Stimulated activated CD4-positive, alpha-beta T cell treated with anti-CD3 and anti-CD28 coated beads, TNF-alpha, amount 100 ng/mL, for 4 hours (primary cell): ENCODE data around the gene ACSF3.
"Not testable (repeated sequence)": the region's sequence is repeated elsewhere in the genome, so short reads cannot be mapped to it uniquely, and the experiment has no call there.

ENCODE experiments used
- DNase-seq, 3 experiments: peaks; one replicate each; pipeline ENCODE4 v3.0.0-alpha.2; 2020; ENCODE audit warnings: low read depth in 3 of 3

The ACSF3 gene

DNA sequence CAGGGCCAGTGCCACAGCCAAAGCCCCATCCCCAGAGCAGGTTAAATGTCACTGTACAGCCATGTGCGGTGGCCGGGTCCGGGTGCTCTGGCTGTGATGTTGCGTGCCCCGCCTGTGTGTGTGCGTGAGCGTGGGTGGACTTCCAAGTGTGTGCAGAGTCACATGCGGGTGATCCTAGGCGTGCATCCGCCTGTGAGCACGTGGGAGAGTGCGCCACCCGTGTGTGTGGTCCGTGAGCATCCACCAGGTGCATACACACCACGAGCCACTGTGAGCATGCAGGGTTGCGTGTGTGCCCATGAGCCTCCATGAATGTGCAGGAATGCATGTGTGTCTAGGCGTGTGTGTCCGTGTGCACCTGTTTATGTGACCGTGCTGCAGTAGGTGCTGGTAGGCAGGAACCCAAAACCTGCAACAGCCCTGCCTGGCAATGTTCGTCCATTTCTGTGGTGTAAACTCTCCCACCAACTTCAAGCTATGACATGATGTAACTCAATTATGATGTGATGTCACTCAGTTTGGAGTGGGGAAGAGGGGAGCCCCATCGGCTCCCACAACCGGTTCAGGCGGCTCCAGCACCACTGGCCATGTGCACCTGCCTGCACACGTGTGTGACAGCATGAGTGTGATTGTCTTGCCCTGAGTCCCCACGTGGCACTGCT is 37.6 kb upstream of the ACSF3 start:
- DNase-seq = no peak

DNA sequence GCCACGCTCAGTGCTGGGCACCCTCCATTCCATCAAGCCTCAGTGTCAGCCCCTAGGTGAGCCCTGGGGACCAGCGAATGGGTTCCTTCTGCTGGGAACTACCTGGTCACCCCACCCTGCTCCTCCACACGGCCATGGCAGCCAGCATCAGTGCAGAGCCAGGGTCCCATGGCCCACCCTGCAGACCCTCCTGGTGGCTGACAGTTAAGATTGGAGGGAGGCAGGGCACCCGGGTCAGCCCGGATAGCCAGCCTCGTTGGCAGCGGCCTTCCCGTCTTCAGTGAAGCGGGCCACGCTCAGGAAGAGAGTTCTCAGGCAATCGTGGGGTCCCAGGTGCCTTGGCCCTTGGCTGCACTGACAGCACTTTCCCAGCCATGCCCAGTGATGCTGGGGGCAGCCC is 37.1 kb upstream of the ACSF3 start:
- DNase-seq = no peak

GRCh38 chr16:89057738-89058137 is 35.9 kb upstream of the ACSF3 start:
- no peak for DNase-seq

- no peak for DNase-seq
Observed at GRCh38 chr16:89058812-89059211, 34.8 kb upstream of the ACSF3 start.

- no peak for DNase-seq
Observed at GRCh38 chr16:89060207-89060794, 33.4 kb upstream of the ACSF3 start.

- no peak for DNase-seq
Observed at GRCh38 chr16:89061086-89061485, 32.6 kb upstream of the ACSF3 start.

- DNase-seq = no peak
Observed at GRCh38 chr16:89061590-89062380, 31.9 kb upstream of the ACSF3 start.

DNA sequence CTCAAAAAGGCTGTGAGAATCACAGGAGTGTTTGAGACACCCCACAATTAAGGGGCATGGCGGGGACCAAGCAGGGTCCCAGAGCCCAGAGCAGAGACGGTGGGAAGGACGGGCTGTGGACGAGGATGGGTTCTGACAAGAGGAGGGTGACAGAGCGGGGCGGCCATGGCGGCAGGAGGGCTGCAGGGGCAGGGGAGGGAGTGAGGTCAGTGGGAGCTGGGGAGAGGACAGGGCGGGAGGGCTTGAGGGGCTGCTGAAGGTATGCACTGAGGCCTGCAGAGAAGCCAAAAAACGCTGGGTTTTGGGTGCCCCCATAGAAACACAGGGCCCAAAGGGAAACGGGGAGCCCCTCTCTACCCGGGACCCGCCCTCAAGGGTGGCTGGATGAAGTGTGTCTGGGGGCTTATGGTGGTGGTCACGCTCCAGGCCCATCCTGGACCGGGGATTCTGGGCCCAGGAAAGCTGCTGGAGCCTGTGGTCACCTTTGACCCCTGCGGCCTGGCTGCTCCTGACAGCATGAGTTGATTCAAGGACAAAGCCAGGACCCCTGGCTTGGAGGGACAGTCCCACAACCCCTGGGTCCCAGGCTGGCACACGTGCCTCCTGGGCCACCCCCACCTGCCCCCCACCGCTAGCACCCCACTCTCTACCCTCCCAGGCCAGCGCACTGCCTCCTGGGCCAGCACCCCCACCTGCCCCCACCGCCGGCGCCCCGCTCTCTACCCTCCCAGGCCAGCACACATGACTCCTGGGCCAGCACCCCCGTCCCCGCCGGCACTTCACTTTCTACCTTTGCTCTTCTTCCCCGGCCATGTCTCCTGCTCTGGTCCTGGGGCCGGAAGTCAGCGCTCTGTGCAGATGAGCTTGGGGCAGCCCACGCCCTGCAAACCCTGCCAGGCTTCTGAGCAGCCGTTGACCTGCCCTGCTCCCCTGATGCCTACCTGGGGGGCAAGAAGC is 31.0 kb upstream of the ACSF3 start:
- DNase-seq = no peak

GRCh38 chr16:89063768-89064320 is 29.8 kb upstream of the ACSF3 start:
- no peak for DNase-seq

GRCh38 chr16:89064606-89065457 is 28.8 kb upstream of the ACSF3 start:
- DNase-seq = no peak

- no peak for DNase-seq
Observed at GRCh38 chr16:89065458-89065822, 28.2 kb upstream of the ACSF3 start.

DNA sequence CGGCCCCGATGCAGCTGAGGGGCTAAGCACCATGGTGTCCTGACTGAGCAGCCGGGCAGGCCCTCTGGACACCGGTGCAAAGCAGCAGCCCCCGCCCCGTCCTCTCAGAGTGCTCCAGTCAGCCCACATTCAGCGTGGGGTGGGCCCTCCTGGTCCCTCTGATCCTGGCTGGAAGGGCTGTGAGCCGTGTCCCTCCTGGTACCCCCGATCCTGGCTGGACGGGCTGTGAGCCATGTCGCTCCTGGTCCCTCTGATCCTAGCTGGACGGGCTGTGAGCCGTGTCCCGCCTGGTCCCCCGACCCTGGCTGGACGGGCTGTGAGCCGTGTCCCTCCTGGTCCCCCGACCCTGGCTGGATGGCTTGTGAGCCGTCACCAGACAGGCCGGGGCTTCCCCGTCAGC is 26.9 kb upstream of the ACSF3 start:
- no peak for DNase-seq

DNA sequence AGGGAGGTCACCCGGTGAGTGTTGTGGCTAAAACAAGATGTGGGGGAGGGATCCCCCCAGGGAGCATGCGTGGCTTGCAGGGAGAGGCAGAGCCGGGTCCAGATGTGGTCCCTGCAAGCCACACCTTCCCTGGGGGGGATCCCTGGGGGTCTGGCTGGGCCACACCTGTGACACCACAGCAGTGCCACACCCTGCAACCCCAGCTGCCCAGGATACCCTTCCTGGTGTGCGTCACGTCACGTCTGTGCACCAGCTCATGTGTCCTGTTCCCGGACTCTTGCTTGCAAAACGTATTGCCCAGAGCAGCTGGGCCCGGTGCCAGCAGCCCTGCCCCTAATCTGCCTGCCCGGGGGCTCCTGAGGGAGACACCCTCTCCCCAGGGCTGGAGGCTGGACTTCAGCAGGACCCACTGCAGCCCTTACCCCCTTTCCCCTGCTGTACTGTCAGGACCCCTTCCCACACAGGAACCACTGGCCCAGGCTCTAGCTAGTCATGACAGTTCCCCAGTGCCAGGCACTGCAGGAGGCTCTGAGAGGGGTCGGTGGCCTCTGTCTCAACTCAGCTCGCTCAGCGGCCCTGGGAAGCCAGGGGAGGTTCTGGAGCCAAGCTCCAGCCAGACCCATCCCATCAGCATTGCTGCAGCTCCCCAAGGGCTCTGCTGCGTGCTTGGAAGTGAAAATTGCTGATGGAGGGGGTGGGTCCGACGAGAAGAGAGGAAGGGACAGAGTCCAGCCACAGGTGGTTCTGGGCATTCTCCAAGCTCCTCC is 25.8 kb upstream of the ACSF3 start:
- DNase-seq = no peak

- DNase-seq = not testable (repeated sequence)
Observed at GRCh38 chr16:89068814-89069616, 24.6 kb upstream of the ACSF3 start.

DNA sequence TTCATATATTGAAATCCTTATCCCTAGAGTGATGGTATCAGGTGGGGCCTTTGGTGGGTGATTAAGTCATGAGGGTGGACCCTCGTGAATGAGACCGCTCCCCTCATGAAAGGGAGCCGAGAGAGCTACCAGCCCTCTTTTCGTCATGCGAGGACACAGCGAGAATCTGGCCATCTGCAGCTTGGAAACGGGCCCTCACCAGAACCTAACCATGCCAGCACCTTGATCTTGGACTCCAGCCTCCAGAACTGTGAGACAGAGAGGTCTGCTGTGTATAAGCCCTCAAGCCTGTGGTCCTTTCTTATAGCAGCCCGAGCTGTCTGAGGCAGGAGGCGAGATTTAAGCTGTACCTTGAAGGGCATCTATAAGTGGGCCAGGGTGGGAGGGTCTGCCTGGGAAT is 23.7 kb upstream of the ACSF3 start:
- DNase-seq = no peak

GRCh38 chr16:89070590-89070989 is 23.1 kb upstream of the ACSF3 start:
- no peak for DNase-seq

GRCh38 chr16:89071686-89072547 is 21.7 kb upstream of the ACSF3 start:
- no peak for DNase-seq

DNA sequence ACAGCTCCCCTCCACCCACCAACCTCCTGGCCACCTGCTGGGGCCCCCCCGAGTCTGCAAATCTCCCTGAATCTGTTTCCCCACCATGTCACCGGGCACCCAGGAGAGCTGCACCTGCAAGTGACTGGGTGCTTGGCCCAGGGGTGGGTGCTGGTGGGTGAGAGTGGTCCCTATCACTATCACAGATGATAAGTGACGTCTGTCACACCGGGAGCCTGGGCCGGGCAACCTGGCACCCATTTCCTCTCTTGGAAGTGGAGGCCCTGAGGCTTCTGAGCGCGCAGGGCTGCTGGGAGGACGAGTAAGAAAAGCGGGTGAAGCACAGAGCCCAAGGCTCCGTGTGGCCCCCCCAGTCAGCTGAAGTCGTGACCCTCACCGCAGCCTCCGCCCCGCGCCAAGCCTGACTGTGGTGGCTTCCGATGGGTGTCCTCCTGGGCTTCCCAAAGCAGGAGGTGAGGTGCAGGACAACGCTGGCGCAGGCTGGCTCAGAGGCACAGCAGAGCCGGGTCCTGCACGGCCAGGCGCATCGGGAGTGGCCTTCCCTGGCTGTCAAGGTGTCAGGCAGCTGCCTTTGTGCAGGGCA is 21.0 kb upstream of the ACSF3 start:
- DNase-seq = no peak
